Activated CD4-positive, alpha-beta T cell treated with anti-CD3 and anti-CD28 coated beads, Interleukin-2, Interleukin-6, amounts not matched to agents 100 ng/mL and 50 ng/mL, durations not matched to agents 16 hours and 8 hours (primary cell): ENCODE measurements around the gene GLUD1.
"Not testable (repeated sequence)": the region's sequence is repeated elsewhere in the genome, so short reads cannot be mapped to it uniquely, and the experiment has no call there.

Experiments
- DNase-seq: peaks from one replicate; pipeline ENCODE4 v3.0.0-alpha.2; 2020

Gene GLUD1

DNA sequence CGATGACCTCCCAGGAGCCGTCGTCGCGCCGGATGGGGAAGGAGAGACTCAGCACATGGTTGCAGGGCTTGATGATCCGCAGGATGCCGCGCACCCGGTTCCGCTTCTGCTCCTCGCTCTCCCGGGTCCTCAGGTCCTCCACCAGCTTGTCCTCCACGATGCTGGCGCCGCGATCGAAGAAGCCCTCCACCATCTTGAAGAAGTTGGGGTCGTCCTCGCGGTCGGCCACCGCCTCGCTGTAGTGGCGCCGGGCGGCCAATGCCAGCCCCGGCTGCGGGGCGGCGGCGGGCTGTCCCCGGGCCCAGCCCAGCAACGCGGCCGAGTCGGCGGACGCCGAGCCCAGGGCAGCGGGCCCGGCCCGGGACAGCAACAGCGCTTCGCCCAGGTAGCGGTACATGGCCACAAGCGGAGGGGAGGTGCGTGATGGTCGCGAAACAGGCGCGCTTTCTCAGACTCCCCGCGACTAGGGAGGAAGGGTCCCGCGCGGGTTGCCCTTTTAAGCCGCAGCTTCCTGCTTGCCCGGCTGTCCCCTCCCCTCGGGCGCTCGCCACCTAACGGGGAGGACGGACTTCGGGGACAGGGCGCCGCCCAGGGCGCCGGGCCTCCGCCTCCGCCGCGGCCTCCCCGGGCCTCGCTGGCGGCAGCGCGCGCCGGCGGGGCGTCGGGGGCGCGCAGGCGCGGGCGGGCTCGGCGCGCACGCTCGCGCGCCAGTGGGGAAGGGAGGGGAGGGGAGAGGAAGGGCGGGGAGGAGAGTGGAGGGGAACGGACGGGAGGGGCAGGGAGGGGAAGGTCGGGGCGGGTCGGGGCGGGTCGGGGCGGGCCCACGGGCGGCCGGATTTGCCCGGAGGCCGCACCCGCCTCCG is at the start of gene GLUD1, which contains the start of gene SHLD2:
TSS of gene GLUD1 (minus strand) at position 471 of the 863 bp plus-strand sequence. CDS start at position 397, 74 bp downstream.
TSS of gene SHLD2 (plus strand) at position 834 of the 863 bp plus-strand sequence. CDS start 56,149 bp downstream, outside the sequence.
- DNase-seq, result peak; percentile 96

DNA sequence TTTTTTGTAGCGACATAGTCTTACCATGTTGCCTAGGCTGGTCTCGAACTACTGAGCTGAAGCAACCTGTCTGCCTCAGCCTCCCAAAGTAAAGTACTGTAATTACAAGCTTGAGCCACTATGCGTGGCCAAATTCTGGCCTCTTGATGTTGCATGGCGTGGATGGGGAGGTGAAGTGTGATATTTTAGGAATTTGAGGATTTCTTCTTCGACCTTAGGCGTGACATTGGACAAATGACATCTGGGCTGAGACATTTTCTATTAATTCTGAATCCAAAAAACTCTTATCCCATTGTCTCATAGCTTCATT is 48.4 kb upstream of the GLUD1 start:
- DNase-seq, result not testable (repeated sequence)

DNA sequence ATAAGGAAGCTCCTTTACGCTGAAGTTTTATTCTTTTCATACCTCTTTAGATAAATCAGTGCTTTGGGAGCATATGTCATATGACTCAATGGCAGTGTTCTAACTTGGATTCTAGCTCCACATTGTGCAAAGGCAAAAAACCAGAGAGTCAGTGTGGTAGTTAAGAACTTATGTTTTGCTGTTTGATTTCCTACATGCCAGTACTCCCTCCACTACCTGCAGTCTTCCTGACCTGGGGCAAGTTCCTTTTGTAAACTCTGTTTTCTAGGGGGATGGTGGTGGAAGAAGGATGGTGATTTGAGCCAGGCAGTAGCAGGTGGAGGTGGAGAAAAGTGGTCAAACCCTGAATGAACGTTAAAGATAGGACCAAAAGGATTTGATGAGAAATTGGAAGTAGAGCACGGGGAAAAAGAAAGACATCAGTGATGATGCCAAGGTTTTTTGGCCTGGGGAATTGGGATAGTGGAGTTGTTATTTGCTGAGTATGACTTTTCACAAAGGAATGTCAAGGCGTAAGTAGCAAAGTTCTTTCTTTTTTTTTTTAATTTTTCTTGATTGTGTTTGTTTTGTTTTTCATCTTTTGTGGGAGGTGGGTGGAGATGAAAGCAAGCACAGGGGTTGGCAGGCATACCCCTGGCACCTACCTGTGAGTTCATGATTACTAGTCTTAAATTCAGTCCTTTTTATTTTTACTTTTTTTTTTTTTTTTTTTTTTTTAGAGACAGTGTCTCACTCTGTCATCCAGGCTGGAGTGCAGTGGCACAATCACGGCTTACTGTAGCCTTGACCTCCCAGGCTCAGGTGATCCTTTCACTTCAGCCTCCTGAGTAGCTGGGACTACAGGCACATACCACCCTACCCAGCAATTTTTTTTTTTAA is 47.8 kb upstream of the GLUD1 start:
- DNase-seq, result not testable (repeated sequence)

GRCh38 chr10:87137478-87137877 is 42.8 kb upstream of the GLUD1 start:
- DNase-seq, result not testable (repeated sequence)

- DNase-seq, result not testable (repeated sequence)
Measured at GRCh38 chr10:87134440-87134839, 39.8 kb upstream of the GLUD1 start.

- DNase-seq, result not testable (repeated sequence)
Measured at GRCh38 chr10:87133936-87134335, 39.3 kb upstream of the GLUD1 start.

DNA sequence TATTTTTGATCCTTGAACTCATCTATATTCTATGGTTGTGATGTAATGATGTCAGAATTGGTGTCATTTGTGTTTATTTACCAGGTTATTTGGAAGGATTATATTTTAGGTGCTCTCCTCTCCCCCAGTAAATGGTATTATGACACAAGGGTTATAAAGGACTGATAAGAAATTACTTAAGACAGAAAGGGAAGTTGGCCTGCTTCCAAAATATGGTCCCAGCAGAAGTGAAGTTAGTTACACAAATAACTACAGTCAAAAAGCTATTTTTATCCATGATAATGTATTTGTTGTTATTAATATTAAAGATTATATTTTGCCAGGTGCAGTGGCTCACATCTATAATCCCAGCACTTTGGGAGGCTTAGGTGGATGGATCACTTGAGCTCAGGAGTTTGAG is 37.5 kb upstream of the GLUD1 start:
- not testable (repeated sequence) for DNase-seq

DNA sequence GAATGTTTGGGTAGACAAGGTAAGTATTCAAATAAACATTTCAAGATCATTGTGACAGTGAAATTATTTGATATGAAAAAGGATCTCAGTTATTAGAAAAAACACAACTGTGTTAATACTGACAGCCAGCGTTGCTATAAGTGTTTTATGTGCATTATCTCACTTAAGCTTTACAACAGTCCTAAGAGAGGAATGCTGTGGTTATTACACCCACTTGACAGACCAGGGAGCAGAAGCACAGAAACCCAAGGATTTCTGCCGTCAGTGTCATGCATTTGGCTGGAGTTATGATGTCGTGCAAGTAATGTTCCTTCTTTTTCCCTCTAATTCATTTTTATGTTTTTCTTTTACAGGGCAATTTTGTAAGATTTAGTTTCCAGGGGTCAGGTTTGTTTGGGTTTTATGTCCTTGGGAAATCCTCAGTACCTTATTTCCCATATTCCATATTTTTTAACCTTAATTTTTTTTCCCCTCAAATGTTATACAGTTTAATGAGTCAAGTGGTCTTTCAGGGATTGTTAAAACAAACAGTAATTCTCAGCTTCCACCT is 33.0 kb upstream of the GLUD1 start:
- DNase-seq, result not testable (repeated sequence)

DNA sequence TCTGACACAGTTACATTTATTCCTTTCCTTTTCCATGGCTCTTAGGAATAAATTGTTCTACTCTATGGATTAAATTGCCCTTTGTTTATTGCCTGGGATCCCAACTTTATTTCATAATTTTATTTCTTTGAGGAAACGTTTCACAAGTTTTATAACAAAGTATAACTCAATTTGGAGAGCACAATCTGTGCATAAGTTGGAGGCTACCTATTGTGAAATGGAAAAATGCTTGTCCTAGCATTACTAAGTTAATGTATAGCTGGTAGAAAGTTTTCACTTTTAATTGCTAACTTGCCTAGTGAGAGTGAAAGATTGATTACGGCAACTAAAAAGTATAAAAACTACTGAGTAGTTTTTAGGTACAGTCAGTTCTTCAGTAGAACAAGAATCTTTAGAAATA is 32.4 kb upstream of the GLUD1 start:
- DNase-seq, result not testable (repeated sequence)

DNA sequence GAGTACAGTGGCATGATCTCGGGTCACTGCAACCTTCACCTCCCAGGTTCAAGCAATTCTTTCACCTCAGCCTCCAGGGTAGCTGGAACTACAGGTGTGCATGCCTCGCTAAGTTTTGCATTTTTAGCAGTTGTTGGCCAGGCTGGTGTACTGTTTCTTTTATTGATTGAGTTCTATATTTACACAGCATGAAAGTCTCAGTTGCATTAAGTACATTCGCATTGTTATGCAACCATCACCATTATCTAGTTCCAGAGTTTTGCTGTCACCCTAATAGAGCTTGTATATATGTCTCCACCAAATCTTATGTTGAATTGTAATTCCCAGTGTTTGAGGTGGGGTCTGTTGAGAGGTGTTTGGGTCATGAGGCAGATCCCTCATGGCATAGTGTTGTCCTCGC is 28.7 kb upstream of the GLUD1 start:
- DNase-seq, result not testable (repeated sequence)

- not testable (repeated sequence) for DNase-seq
Measured at GRCh38 chr10:87119029-87119428, 24.4 kb upstream of the GLUD1 start.

DNA sequence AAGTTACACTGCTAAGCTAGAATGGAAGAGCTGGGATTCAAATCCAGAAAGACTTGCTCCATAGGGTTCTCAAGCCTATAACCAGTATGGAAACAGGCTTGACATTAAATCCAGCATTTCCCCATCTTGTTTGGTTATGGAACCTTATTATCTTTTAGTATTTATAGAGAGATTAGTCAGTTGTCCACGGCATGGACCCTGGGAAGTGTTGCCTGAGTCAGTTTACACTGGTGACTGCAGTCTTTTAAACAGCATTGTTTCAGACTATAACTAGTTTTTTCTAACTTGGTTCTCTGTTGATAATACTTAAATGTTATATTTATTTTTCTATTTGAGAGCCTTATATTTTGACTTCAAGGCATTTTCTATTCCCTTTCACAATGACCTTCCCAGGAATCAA is 23.5 kb upstream of the GLUD1 start:
- not testable (repeated sequence) for DNase-seq

- no peak for DNase-seq
Measured at GRCh38 chr10:87105446-87106124, 10.9 kb upstream of the GLUD1 start.

DNA sequence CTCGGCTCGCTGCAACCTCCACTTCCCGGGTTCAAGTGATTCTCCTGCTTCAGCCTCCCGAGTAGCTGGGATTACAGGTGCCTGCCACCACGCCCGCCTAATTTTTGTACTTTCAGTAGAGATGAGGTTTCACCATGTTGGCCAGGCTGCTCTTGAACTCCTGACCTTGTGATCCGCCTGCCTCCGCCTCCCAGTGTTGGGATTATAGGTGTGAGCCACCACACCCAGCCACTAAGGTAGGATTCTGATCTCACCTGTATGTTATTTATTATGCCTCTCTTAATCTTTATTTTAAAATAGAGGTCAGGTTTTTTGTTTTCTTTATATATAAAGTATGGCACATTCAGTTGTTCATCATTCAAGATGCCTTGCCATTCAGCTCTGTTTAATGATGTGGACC is 10.1 kb upstream of the GLUD1 start:
- not testable (repeated sequence) for DNase-seq

GRCh38 chr10:87101996-87102395 is 7.4 kb upstream of the GLUD1 start:
- no peak for DNase-seq

- DNase-seq, result peak; percentile 78
Measured at GRCh38 chr10:87095236-87095945, 748 bp upstream of the GLUD1 start.

GRCh38 chr10:87093632-87094372 is 841 bp downstream of the GLUD1 start:
- peak; percentile 83 for DNase-seq

GRCh38 chr10:87092861-87093631 is 1.6 kb downstream of the GLUD1 start:
- DNase-seq, result peak; percentile 72

GRCh38 chr10:87092376-87092860 is 2.2 kb downstream of the GLUD1 start:
- DNase-seq, result peak; percentile 16

DNA sequence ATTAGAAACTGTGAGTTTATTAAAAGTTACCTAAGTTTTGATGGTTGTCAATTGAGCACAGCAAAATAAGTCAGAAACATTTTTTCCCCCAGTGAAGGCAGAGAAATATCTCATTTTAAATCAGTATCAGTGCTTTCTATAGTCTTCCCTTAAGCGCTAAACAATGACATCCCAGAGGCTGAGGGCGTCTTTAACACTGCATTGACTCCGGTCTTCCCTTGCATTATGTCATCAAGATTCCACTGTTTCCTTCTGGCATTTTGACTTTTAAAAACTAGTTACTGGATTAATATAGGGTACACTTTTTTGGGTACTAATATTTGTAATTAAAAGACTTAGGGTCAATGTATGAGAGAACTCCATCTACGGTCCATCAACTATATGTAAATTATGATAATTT is 3.9 kb downstream of the GLUD1 start:
- DNase-seq, result no peak
